HCT116 (cell line): Measurements from ENCODE around the gene ATP1A4. TPM values are rescaled to one million over a fixed set of nuclear protein-coding genes. Genes with fewer than 3 reads are reported as not detected.

Experiments used
- ATAC-seq: fragments of 200-7000 bp; cut with Tn5 transposase; 2 replicates; pipeline ENCODE4 v1.9.1; 2020; ENCODE audit warnings: mild to moderate bottlenecking, moderate library complexity
- BruUV-seq: library from RNA; stranded (reverse); fragments of 400-500 nt; replicated peaks from 2 replicates; lab custom pipeline; 2021; lab: Mats Ljungman, UMichigan
- CTCF ChIA-PET: fragments of 300-600 bp; sonication (Branson Sonifier 250); formaldehyde crosslinking; loops from one replicate; lab custom pipeline; 2021; ENCODE audit warnings: antibody characterized with exemption; lab: Charles Lee
- POLR2A ChIA-PET: fragments of 300-600, 350-600 bp; sonication (Branson Sonifier 250); formaldehyde crosslinking; loops from one replicate; lab custom pipeline; 2021; ENCODE audit warnings: antibody characterized with exemption; lab: Charles Lee
- RAD21 ChIA-PET, 2 experiments: fragments of 300-600 bp; sonication (Branson Sonifier 250); formaldehyde crosslinking; loops; one replicate each; lab custom pipeline; 2023; ENCODE audit warnings: low total read pairs in 2 of 2; ENCODE audit not compliant: uncharacterized antibody in 2 of 2, unreplicated experiment in 2 of 2, low non-redundant PET in 1 of 2; lab: Charles Lee
- DNase-seq: peaks from one replicate; pipeline ENCODE4 v3.0.0-alpha.2; 2010; ENCODE audit warnings: low read depth, low spot score
- H2AFZ ChIP-seq: fragments of 200-600 bp; shearing (Covaris generic), sonication (generic); 2 replicates; pipeline ENCODE4 v1.6.1; 2017; ENCODE audit warnings: low read depth, mixed run types, mixed read lengths, antibody characterized with exemption, low read length; ENCODE audit not compliant: poor library complexity, severe bottlenecking
- H3K27ac ChIP-seq: 2 replicates; pipeline ENCODE4 v1.5.1; 2012; ENCODE audit warnings: low read depth, low read length
- H3K27me3 ChIP-seq: fragments of 200-600 bp; sonication (generic); 2 replicates; pipeline ENCODE4 v1.6.1; 2016; ENCODE audit warnings: mixed run types, low read length, mixed read lengths; ENCODE audit not compliant: insufficient read depth
- H3K36me3 ChIP-seq, 2 experiments: fragments of 200-500 bp in 1 of 2; fragments of 200-600 bp in 1 of 2; sonication (Bioruptor generic) in 1 of 2; sonication (generic) in 1 of 2; 2 replicates each; pipeline versions ENCODE4 v1.5.1 to v1.6.1; 2014 to 2016; ENCODE audit warnings: low read length in 2 of 2, inconsistent platforms in 1 of 2, mixed read lengths in 1 of 2, mixed run types in 1 of 2; ENCODE audit not compliant: insufficient read depth in 2 of 2, control insufficient read depth in 1 of 2
- H3K4me1 ChIP-seq, 2 experiments: fragments of 200-600 bp in 1 of 2; sonication (generic) in 1 of 2; 2 replicates each; pipeline versions ENCODE4 v1.5.1 to v1.6.1; 2012 to 2017; ENCODE audit warnings: low read length in 2 of 2, inconsistent platforms in 1 of 2, mild to moderate bottlenecking in 1 of 2, mixed read lengths in 1 of 2, mixed run types in 1 of 2, moderate library complexity in 1 of 2; ENCODE audit not compliant: insufficient read depth in 2 of 2, control insufficient read depth in 1 of 2
- H3K4me2 ChIP-seq: fragments of 200-600 bp; sonication (generic); 2 replicates; pipeline ENCODE4 v1.6.1; 2017; ENCODE audit warnings: mixed run types, low read length, mixed read lengths
- H3K4me3 ChIP-seq, 2 experiments: fragments of 200-600 bp in 1 of 2; sonication (generic) in 1 of 2; replicated peaks in 1 of 2; 2 replicates each; pipeline ENCODE4 v1.5.1; 2011 to 2016; ENCODE audit warnings: low read length in 2 of 2, control low read depth in 1 of 2, low read depth in 1 of 2, mild to moderate bottlenecking in 1 of 2, mixed read lengths in 1 of 2, mixed run types in 1 of 2
- H3K79me2 ChIP-seq: fragments of 200-600 bp; sonication (generic); 2 replicates; pipeline ENCODE4 v1.6.1; 2017; ENCODE audit warnings: mild to moderate bottlenecking, mixed run types, low read length, moderate library complexity, mixed read lengths; ENCODE audit not compliant: insufficient read depth
- H3K9ac ChIP-seq: fragments of 200-600 bp; sonication (generic); 2 replicates; pipeline ENCODE4 v1.6.1; 2016; ENCODE audit warnings: low read length, mixed read lengths
- H3K9me2 ChIP-seq: fragments of 200-600 bp; sonication (generic), shearing (Covaris generic); 2 replicates; pipeline ENCODE4 v1.6.1; 2017; ENCODE audit warnings: mixed run types, mild to moderate bottlenecking, moderate library complexity; ENCODE audit not compliant: insufficient read depth
- H3K9me3 ChIP-seq, 2 experiments: fragments of 200-500 bp in 1 of 2; fragments of 200-600 bp in 1 of 2; sonication (Bioruptor generic) in 1 of 2; sonication (generic) in 1 of 2; 2 replicates each; pipeline ENCODE4 v1.6.1; 2014 to 2017; ENCODE audit warnings: low read length in 2 of 2, mixed read lengths in 2 of 2, inconsistent platforms in 1 of 2, low read depth in 1 of 2, mild to moderate bottlenecking in 1 of 2, mixed run types in 1 of 2, moderate library complexity in 1 of 2; ENCODE audit not compliant: control insufficient read depth in 1 of 2, insufficient read depth in 1 of 2
- H4K20me1 ChIP-seq: fragments of 200-600 bp; sonication (generic), shearing (Covaris generic); 2 replicates; pipeline ENCODE4 v1.6.1; 2017; ENCODE audit warnings: mixed run types, mild to moderate bottlenecking, moderate library complexity; ENCODE audit not compliant: insufficient read depth
- ATF3 ChIP-seq: IDR thresholded peaks from 2 replicates; pipeline ENCODE4 v1.6.1; 2012
- CBX3 ChIP-seq: IDR thresholded peaks from 2 replicates; pipeline ENCODE4 v1.6.1; 2012; ENCODE audit warnings: low read depth
- CEBPB ChIP-seq: IDR thresholded peaks from 2 replicates; pipeline ENCODE4 v1.6.1; 2012; ENCODE audit warnings: low read depth
- EGR1 ChIP-seq: IDR thresholded peaks from 2 replicates; pipeline ENCODE4 v1.6.1; 2012; ENCODE audit warnings: low read depth
- ELF1 ChIP-seq: IDR thresholded peaks from 2 replicates; pipeline ENCODE4 v1.6.1; 2012; ENCODE audit warnings: low read depth, borderline replicate concordance
- EZH2phosphoT487 ChIP-seq: fragments of 200-600 bp; IDR thresholded peaks from 2 replicates; pipeline ENCODE4 v1.6.1; 2018; ENCODE audit warnings: antibody characterized with exemption, borderline replicate concordance
- FOSL1 ChIP-seq: IDR thresholded peaks from 2 replicates; pipeline ENCODE4 v1.6.1; 2012; ENCODE audit warnings: low read depth
- JUND ChIP-seq: IDR thresholded peaks from 2 replicates; pipeline ENCODE4 v1.6.1; 2012
- MAX ChIP-seq: IDR thresholded peaks from 2 replicates; pipeline ENCODE4 v1.6.1; 2012
- POLR2A ChIP-seq: IDR thresholded peaks from 2 replicates; pipeline ENCODE4 v1.7.0; 2011; ENCODE audit warnings: borderline replicate concordance; ENCODE audit not compliant: insufficient read depth, insufficient read length; ENCODE audit errors: extremely low read depth
- POLR2AphosphoS5 ChIP-seq: IDR thresholded peaks from 2 replicates; pipeline ENCODE4 v1.6.1; 2011; ENCODE audit warnings: mild to moderate bottlenecking, low read depth, low read length, moderate library complexity
- RAD21 ChIP-seq: IDR thresholded peaks from 2 replicates; pipeline ENCODE4 v1.6.1; 2012; ENCODE audit warnings: low read depth, mild to moderate bottlenecking
- SIN3A ChIP-seq: IDR thresholded peaks from 2 replicates; pipeline ENCODE4 v1.6.1; 2012; ENCODE audit warnings: low read depth
- SP1 ChIP-seq: IDR thresholded peaks from 2 replicates; pipeline ENCODE4 v1.6.1; 2012; ENCODE audit warnings: low read depth
- SRF ChIP-seq: IDR thresholded peaks from 2 replicates; pipeline ENCODE4 v1.6.1; 2012; ENCODE audit warnings: low read depth
- TCF7L2 ChIP-seq: IDR thresholded peaks from 2 replicates; pipeline ENCODE4 v1.7.0; 2011; ENCODE audit warnings: borderline replicate concordance, inconsistent platforms; ENCODE audit not compliant: insufficient read depth, insufficient read length; ENCODE audit errors: extremely low read depth
- YY1 ChIP-seq: IDR thresholded peaks from 2 replicates; pipeline ENCODE4 v1.6.1; 2011; ENCODE audit warnings: low read length, low read depth, moderate library complexity, mild to moderate bottlenecking; ENCODE audit not compliant: insufficient replicate concordance; ENCODE audit errors: extremely low read depth
- ZBTB33 ChIP-seq: IDR thresholded peaks from 2 replicates; pipeline ENCODE4 v1.6.1; 2011; ENCODE audit warnings: mild to moderate bottlenecking, low read length, moderate library complexity; ENCODE audit not compliant: insufficient replicate concordance; ENCODE audit errors: extremely low read depth
- ZFX ChIP-seq: fragments of 450-650 bp; IDR thresholded peaks from 2 replicates; pipeline ENCODE4 v1.6.1; 2017
- ZNF274 ChIP-seq: fragments of 200-500 bp; sonication (Bioruptor generic); IDR thresholded peaks from 2 replicates; pipeline ENCODE4 v1.6.1; 2014; ENCODE audit warnings: mild to moderate bottlenecking, low read depth, low read length, inconsistent platforms
- intact Hi-C: fragments of 100-400 bp; cut with micrococcal nuclease; formaldehyde crosslinking; loops from 2 replicates; pipeline ENCODE4 v1.10.0; 2022
- total RNA-seq: library from RNA; stranded (reverse); gene quantifications from one replicate; pipeline ENCODE4 v1.2.1, GENCODE V29; 2021; ENCODE audit not compliant: unreplicated experiment

ATP1A4 gene
- total RNA-seq, 1 experiment from 2014 or later, result not detected

GRCh38 chr1:160139840-160140239 is 11.6 kb upstream of the ATP1A4 start:
- H3K27ac ChIP-seq, result no peak overlapping the region
- no peaks in the 10 kb centered on the region for H3K27me3 ChIP-seq
- no peak for ATAC-seq
- ChIA-PET POLR2A (no interaction called here), CTCF (no interaction called here), RAD21 (no interaction called here)
- no peaks in the 10 kb centered on the region for H3K4me1 ChIP-seq
- intact Hi-C loops, result no loop called here
- no TSS peak for BruUV-seq
- no peaks in the 10 kb centered on the region for H3K9me3 ChIP-seq
- H3K9me2 ChIP-seq, result no peaks in the 10 kb centered on the region
- no peaks in the 10 kb centered on the region for H3K79me2 ChIP-seq
- no peak overlapping the region for H2AFZ ChIP-seq
- no peaks in the 10 kb centered on the region for H3K36me3 ChIP-seq
- no peak overlapping the region for H3K9ac ChIP-seq
- no peak overlapping the region for H3K4me2 ChIP-seq
- H4K20me1 ChIP-seq, result no peaks in the 10 kb centered on the region
- H3K4me3 ChIP-seq, result no peak overlapping the region
- DNase-seq, result no peak
- no peak for TF ChIP-seq POLR2A
- no peak for TF ChIP-seq ZNF274
- TF ChIP-seq TCF7L2, result no peak
- no peak for TF ChIP-seq SIN3A
- no peak for TF ChIP-seq ZFX
- no peak for TF ChIP-seq RAD21
- TF ChIP-seq ZBTB33, result no peak
- no peak for TF ChIP-seq ELF1
- TF ChIP-seq SP1, result no peak
- no peak for TF ChIP-seq SRF
- TF ChIP-seq EZH2phosphoT487, result no peak
- no peak for TF ChIP-seq CEBPB
- TF ChIP-seq MAX, result no peak
- no peak for TF ChIP-seq JUND
- no peak for TF ChIP-seq POLR2AphosphoS5
- TF ChIP-seq ATF3, result no peak
- TF ChIP-seq EGR1, result no peak
- TF ChIP-seq CBX3, result no peak
- TF ChIP-seq FOSL1, result no peak
- no peak for TF ChIP-seq YY1
